HepG2 (cell line): ENCODE measurements around the gene BLOC1S4. TPM values are rescaled to one million over a fixed set of nuclear protein-coding genes. Genes with fewer than 3 reads are reported as not detected.
A peak's percentile ranks its signal among the peaks of the same experiment; 100 is the strongest.

Source experiments
- AFF4 ChIP-seq: sonication (generic); formaldehyde crosslinking; IDR thresholded peaks from 2 replicates; pipeline ENCODE4 v1.4.0; 2020; ENCODE audit warnings: missing genetic modification reagents
- ARID5B ChIP-seq: IDR thresholded peaks from 2 replicates; pipeline ENCODE4 v1.4.0; 2020; ENCODE audit warnings: mild to moderate bottlenecking, missing genetic modification reagents
- DBP ChIP-seq: sonication (generic); formaldehyde crosslinking; IDR thresholded peaks from 2 replicates; pipeline ENCODE4 v1.4.0; 2020; ENCODE audit warnings: missing genetic modification reagents; ENCODE audit errors: not compliant biosample characterization
- GZF1 ChIP-seq: sonication (generic); formaldehyde crosslinking; IDR thresholded peaks from 2 replicates; pipeline ENCODE4 v1.5.1; 2020; ENCODE audit warnings: mild to moderate bottlenecking, missing genetic modification reagents
- KLF15 ChIP-seq: sonication (generic); formaldehyde crosslinking; IDR thresholded peaks from 2 replicates; pipeline ENCODE4 v1.8.1; 2023; ENCODE audit warnings: borderline replicate concordance, mild to moderate bottlenecking, inconsistent platforms, missing genetic modification reagents, mixed read lengths
- NBN ChIP-seq: fragments of 450-650 bp; conservative IDR thresholded peaks from 2 replicates; pipeline ENCODE4 v1.6.1; 2017
- SIX1 ChIP-seq: sonication (generic); formaldehyde crosslinking; IDR thresholded peaks from 2 replicates; pipeline ENCODE4 v1.4.0; 2020; ENCODE audit warnings: missing genetic modification reagents, borderline replicate concordance
- SMAD1 ChIP-seq: sonication (generic); formaldehyde crosslinking; IDR thresholded peaks from 2 replicates; pipeline ENCODE4 v1.4.0; 2020; ENCODE audit warnings: missing genetic modification reagents, low read depth, mild to moderate bottlenecking, borderline replicate concordance
- THYN1 ChIP-seq: sonication (generic); formaldehyde crosslinking; IDR thresholded peaks from 2 replicates; pipeline ENCODE4 v1.8.1; 2023; ENCODE audit warnings: low read depth, mild to moderate bottlenecking, moderate library complexity, missing genetic modification reagents, borderline replicate concordance
- ZBTB43 ChIP-seq: sonication (generic); formaldehyde crosslinking; conservative IDR thresholded peaks from 2 replicates; pipeline ENCODE4 v1.4.0; 2020; ENCODE audit warnings: missing genetic modification reagents
- ZNF20 ChIP-seq: sonication (generic); formaldehyde crosslinking; IDR thresholded peaks from 2 replicates; pipeline ENCODE4 v1.4.0; 2020; ENCODE audit warnings: mild to moderate bottlenecking, moderate library complexity, missing genetic modification reagents
- ZNF326 ChIP-seq: sonication (generic); formaldehyde crosslinking; IDR thresholded peaks from 2 replicates; pipeline ENCODE4 v1.4.0; 2020; ENCODE audit warnings: missing genetic modification reagents, borderline replicate concordance
- ZNF414 ChIP-seq: sonication (generic); formaldehyde crosslinking; IDR thresholded peaks from 2 replicates; pipeline ENCODE4 v1.5.0; 2020; ENCODE audit warnings: missing genetic modification reagents
- ZNF713 ChIP-seq: sonication (generic); formaldehyde crosslinking; IDR thresholded peaks from 2 replicates; pipeline ENCODE4 v1.4.0; 2020; ENCODE audit warnings: mild to moderate bottlenecking, missing genetic modification reagents
- ZNF737 ChIP-seq: sonication (generic); formaldehyde crosslinking; IDR thresholded peaks from 2 replicates; pipeline ENCODE4 v1.5.0; 2020; ENCODE audit warnings: missing genetic modification reagents, mild to moderate bottlenecking, borderline replicate concordance
- ZNF775 ChIP-seq: sonication (generic); formaldehyde crosslinking; IDR thresholded peaks from 2 replicates; pipeline ENCODE4 v1.4.0; 2020; ENCODE audit warnings: missing genetic modification reagents, mild to moderate bottlenecking, moderate library complexity, borderline replicate concordance
- polyA plus RNA-seq, 8 experiments: library from polyadenylated mRNA; depleted of rRNA in 3 of 8; stranded (reverse) in 7 of 8; unstranded in 1 of 8; fragments of >200 nt; fragmentation: Illumina TruSeq in 4 of 8; extraction: Trizol in 4 of 8; gene quantifications; 2 replicates each; pipeline versions ENCODE4 v1.2.1 to v1.2.3, GENCODE V29; 2011 to 2016; ENCODE audit warnings: low read depth in 4 of 8, missing spikeins in 1 of 8, mixed read lengths in 1 of 8; ENCODE audit not compliant: insufficient read depth in 1 of 8
- total RNA-seq, 5 experiments: library from RNA; depleted of rRNA; stranded (reverse); fragments of >200 nt; fragmentation: Illumina TruSeq; extraction: Trizol; gene quantifications; 2 replicates each; pipeline ENCODE4 v1.2.3, GENCODE V29; 2016; ENCODE audit warnings: low read depth in 1 of 5

BLOC1S4 gene
- total and polyA plus RNA-seq, 2 of the 13 experiments (the other 11 are each of a cell fraction or from before 2014, with no cell fraction given) = 15.5 to 20.9 TPM

- TF ChIP-seq ZBTB43 (no peak), NBN (no peak), SIX1 (CRISPR knock-in tag) (no peak), DBP (CRISPR knock-in tag) (no peak), ZNF737 (CRISPR knock-in tag) (no peak), AFF4 (0 out of 2 replicates have a peak, but pooled peaks have one; percentile 13), SMAD1 (CRISPR knock-in tag) (no peak), GZF1 (CRISPR knock-in tag) (no peak), ZNF775 (CRISPR knock-in tag) (no peak), ARID5B (no peak), ZNF713 (no peak), THYN1 (CRISPR knock-in tag) (no peak), ZNF414 (CRISPR knock-in tag) (0 out of 2 replicates have a peak, but pooled peaks have one; percentile 59), KLF15 (CRISPR knock-in tag) (no peak), ZNF326 (CRISPR knock-in tag) (no peak), ZNF20 (no peak)
These were observed 41.3 kb upstream of the BLOC1S4 start (continued) for GRCh38 chr4:6674500-6675149.
